DOHH2 (cell line): ENCODE data around the gene HNF1A.

Source experiments
- CTCF ChIP-seq: fragments of 200-600 bp; sonication (generic); IDR thresholded peaks from one replicate; pipeline ENCODE4 v1.5.1; 2014; ENCODE audit warnings: antibody characterized with exemption, mild to moderate bottlenecking, low read depth, low read length; ENCODE audit not compliant: poor library complexity, severe bottlenecking
- EZH2phosphoT487 ChIP-seq: fragments of 200-600 bp; sonication (generic); IDR thresholded peaks from 2 replicates; pipeline ENCODE4 v1.6.1; 2017; ENCODE audit warnings: borderline replicate concordance, mild to moderate bottlenecking, antibody characterized with exemption, low read length, moderate library complexity, mixed read lengths

- no peak for TF ChIP-seq CTCF
- no peak for TF ChIP-seq EZH2phosphoT487
These were observed 44.6 kb upstream of the HNF1A start for GRCh38 chr12:120933786-120934185.
